Sigmoid colon (tissue), 4 donors: ENCODE results near the gene PPP1R7.

Experiments used
- CTCF ChIP-seq, 4 experiments: fragments of 450-650 bp in 3 of 4; fragments of 200-600 bp in 1 of 4; IDR thresholded peaks; one replicate each; pipeline ENCODE4 v1.5.1; 2016 to 2019; ENCODE audit warnings: antibody characterized with exemption in 4 of 4, mild to moderate bottlenecking in 3 of 4, moderate library complexity in 2 of 4
- POLR2A ChIP-seq, 2 donors: fragments of 450-650 bp; IDR thresholded peaks; one replicate each; pipeline ENCODE4 v1.6.1; 2016; ENCODE audit warnings: antibody characterized with exemption in 2 of 2, mild to moderate bottlenecking in 2 of 2, moderate library complexity in 2 of 2
- POLR2AphosphoS5 ChIP-seq, 4 donors: sonication (generic); formaldehyde crosslinking; IDR thresholded peaks; one replicate each; pipeline ENCODE4 v1.6.1; 2017; ENCODE audit warnings: antibody characterized with exemption in 4 of 4

GRCh38 chr2:241142063-241142462, 8.2 kb upstream of the PPP1R7 start:
- TF ChIP-seq CTCF (IDR thresholded peaks at IDR 0.05) (no peak), POLR2A (IDR thresholded peaks at IDR 0.05) (no peak), POLR2AphosphoS5 (IDR thresholded peaks at IDR 0.05) (no peak)
